Pulmonary artery endothelial cell (primary cell): ENCODE data around the gene CADM4. TPM values are rescaled to one million over a fixed set of nuclear protein-coding genes. Genes with fewer than 3 reads are reported as not detected.
"Not testable (repeated sequence)": the region's sequence is repeated elsewhere in the genome, so short reads cannot be mapped to it uniquely, and the experiment has no call there.

Experiments used
- DNase-seq: peaks from one replicate; pipeline ENCODE4 v3.0.0-alpha.2; 2011; ENCODE audit warnings: low read depth, low spot score
- total RNA-seq: library from RNA; depleted of rRNA; stranded (reverse); fragments of >200 nt; gene quantifications from 2 replicates; pipeline ENCODE4 v1.2.3, GENCODE V29; 2014

CADM4 gene
- 4.3 and 5.6 TPM in 2 replicates for total RNA-seq

- DNase-seq = no peak
These were observed at the start of gene CADM4 for GRCh38 chr19:43639519-43640423. Gene CADM4 (minus strand): TSS chr19:43639850. CDS start chr19:43639790, 60 bp downstream.

- no peak for DNase-seq
These were observed 48.5 kb upstream of the CADM4 start for GRCh38 chr19:43688059-43688701.

- no peak for DNase-seq
These were observed 48.0 kb upstream of the CADM4 start for GRCh38 chr19:43687660-43687997.

GRCh38 chr19:43684326-43684725 lies 44.7 kb upstream of the CADM4 start:
- DNase-seq = no peak

- no peak for DNase-seq
These were observed 44.3 kb upstream of the CADM4 start for GRCh38 chr19:43683905-43684304.

GRCh38 chr19:43682824-43683661 lies 43.4 kb upstream of the CADM4 start:
- no peak for DNase-seq

GRCh38 chr19:43682269-43682668 lies 42.6 kb upstream of the CADM4 start:
- not testable (repeated sequence) for DNase-seq

GRCh38 chr19:43681821-43682220 lies 42.2 kb upstream of the CADM4 start:
- no peak for DNase-seq

- no peak for DNase-seq
These were observed 39.0 kb upstream of the CADM4 start for GRCh38 chr19:43678512-43679261.

GRCh38 chr19:43675906-43676305 lies 36.3 kb upstream of the CADM4 start:
- DNase-seq = no peak

GRCh38 chr19:43675269-43675879 lies 35.7 kb upstream of the CADM4 start:
- no peak for DNase-seq

- no peak for DNase-seq
These were observed 34.9 kb upstream of the CADM4 start for GRCh38 chr19:43674596-43674995.

- DNase-seq = no peak
These were observed 34.5 kb upstream of the CADM4 start for GRCh38 chr19:43674183-43674582.

- no peak for DNase-seq
These were observed 34.0 kb upstream of the CADM4 start for GRCh38 chr19:43673637-43674036.

- no peak for DNase-seq
These were observed 32.5 kb upstream of the CADM4 start for GRCh38 chr19:43672061-43672679.

GRCh38 chr19:43668406-43669109 lies 28.9 kb upstream of the CADM4 start:
- peak; percentile 97 for DNase-seq

GRCh38 chr19:43667876-43668405 lies 28.3 kb upstream of the CADM4 start:
- DNase-seq = no peak

GRCh38 chr19:43667126-43667875 lies 27.7 kb upstream of the CADM4 start:
- DNase-seq = no peak

- DNase-seq = peak; percentile 57
These were observed 24.4 kb upstream of the CADM4 start for GRCh38 chr19:43664018-43664417.
